Liver (tissue), 9 donors: Measurements from ENCODE around the gene RNF214. TPM values are rescaled to one million over a fixed set of nuclear protein-coding genes. Genes with fewer than 3 reads are reported as not detected.
A peak's percentile ranks its signal among the peaks of the same experiment; 100 is the strongest.

Source experiments
- DNase-seq: peaks from one replicate; pipeline ENCODE4 v3.0.0-alpha.2; 2017; ENCODE audit warnings: low spot score
- H3K27ac ChIP-seq, 2 donors: one replicate each; pipeline ENCODE4 v1.7.0; 2013; ENCODE audit warnings: inconsistent platforms in 2 of 2, low read length in 2 of 2, control low read depth in 1 of 2, low read depth in 1 of 2, mild to moderate bottlenecking in 1 of 2
- H3K27me3 ChIP-seq, 4 donors: one replicate each; pipeline versions ENCODE4 v1.6.1 to v1.7.0; 2013; ENCODE audit warnings: low read length in 3 of 4, inconsistent platforms in 1 of 4, mild to moderate bottlenecking in 1 of 4, moderate library complexity in 1 of 4; ENCODE audit not compliant: control insufficient read depth in 4 of 4, insufficient read depth in 4 of 4
- H3K36me3 ChIP-seq, 4 donors: one replicate each; pipeline versions ENCODE4 v1.6.1 to v1.7.0; 2013; ENCODE audit warnings: low read length in 3 of 4, mild to moderate bottlenecking in 3 of 4, low read depth in 1 of 4, moderate library complexity in 1 of 4; ENCODE audit not compliant: control insufficient read depth in 4 of 4, insufficient read depth in 3 of 4
- H3K4me1 ChIP-seq, 4 donors: one replicate each; pipeline versions ENCODE4 v1.6.1 to v1.7.0; 2013; ENCODE audit warnings: low read length in 3 of 4, mild to moderate bottlenecking in 3 of 4, moderate library complexity in 1 of 4; ENCODE audit not compliant: control insufficient read depth in 4 of 4, insufficient read depth in 4 of 4
- H3K4me3 ChIP-seq, 3 donors: one replicate each; pipeline versions ENCODE4 v1.6.1 to v1.7.0; 2013; ENCODE audit warnings: low read length in 3 of 3, control low read depth in 1 of 3, low read depth in 1 of 3, mild to moderate bottlenecking in 1 of 3
- H3K9ac ChIP-seq, 2 donors: one replicate each; pipeline ENCODE4 v1.7.0; 2013; ENCODE audit warnings: low read length in 2 of 2, mild to moderate bottlenecking in 2 of 2, moderate library complexity in 2 of 2, control low read depth in 1 of 2, low read depth in 1 of 2
- H3K9me3 ChIP-seq, 4 donors: one replicate each; pipeline versions ENCODE4 v1.6.1 to v1.7.0; 2013; ENCODE audit warnings: low read length in 3 of 4; ENCODE audit not compliant: control insufficient read depth in 4 of 4
- ATF3 ChIP-seq: IDR thresholded peaks from 2 replicates; pipeline ENCODE4 v1.6.1; 2016; ENCODE audit warnings: antibody characterized with exemption
- EGR1 ChIP-seq, 2 donors: IDR thresholded peaks; 2 replicates each; pipeline ENCODE4 v1.6.1; 2016 to 2018; ENCODE audit warnings: antibody characterized with exemption in 2 of 2, low read depth in 2 of 2
- FOXA2 ChIP-seq: IDR thresholded peaks from 2 replicates; pipeline ENCODE4 v1.6.1; 2016; ENCODE audit warnings: antibody characterized with exemption
- GABPA ChIP-seq, 2 donors: IDR thresholded peaks in 1 of 2; conservative IDR thresholded peaks in 1 of 2; 2 replicates each; pipeline ENCODE4 v1.6.1; 2016; ENCODE audit warnings: antibody characterized with exemption in 2 of 2, mild to moderate bottlenecking in 1 of 2, moderate library complexity in 1 of 2
- HNF4A ChIP-seq, 2 donors: conservative IDR thresholded peaks; 2 replicates each; pipeline ENCODE4 v1.6.1; 2016; ENCODE audit warnings: antibody characterized with exemption in 2 of 2, mild to moderate bottlenecking in 2 of 2
- HNF4G ChIP-seq: IDR thresholded peaks from 2 replicates; pipeline ENCODE4 v1.6.1; 2016; ENCODE audit warnings: antibody characterized with exemption
- NR2F2 ChIP-seq: IDR thresholded peaks from 2 replicates; pipeline ENCODE4 v1.6.1; 2016; ENCODE audit warnings: antibody characterized with exemption
- SP1 ChIP-seq: IDR thresholded peaks from 2 replicates; pipeline ENCODE4 v1.6.1; 2018; ENCODE audit warnings: antibody characterized with exemption, mild to moderate bottlenecking
- TAF1 ChIP-seq: conservative IDR thresholded peaks from 2 replicates; pipeline ENCODE4 v1.6.1; 2016; ENCODE audit warnings: antibody characterized with exemption, mild to moderate bottlenecking
- YY1 ChIP-seq: IDR thresholded peaks from 2 replicates; pipeline ENCODE4 v1.6.1; 2016; ENCODE audit warnings: antibody characterized with exemption, mild to moderate bottlenecking
- WGBS: extraction: QIAGEN DNeasy Blood & Tissue Kit; methylation state at CpG from one replicate; pipeline ENCODE4 v1.1.7; 2013; 5-methylcytosine and 5-hydroxymethylcytosine counted together
- polyA plus RNA-seq, 2 donors: library from polyadenylated mRNA; stranded (reverse) in 1 of 2; unstranded in 1 of 2; fragments of 200-250 nt in 1 of 2; fragments of >200 nt in 1 of 2; fragmentation: Nextera tagmentation in 1 of 2; extraction: Ambion mirVana in 1 of 2; gene quantifications; one replicate each; pipeline versions ENCODE4 v1.2.1 to v1.2.3, GENCODE V29; 2013 to 2015
- total RNA-seq, 2 donors: library from RNA; depleted of rRNA; stranded (reverse); fragments of >200 nt; gene quantifications; one replicate each; pipeline ENCODE4 v1.2.3, GENCODE V29; 2014
- TF ChIP-seq, protein P1 (sequence below): fragments of 150-350 bp; IDR thresholded peaks from 2 replicates; pipeline ENCODE4 v1.5.1; 2017; ENCODE audit warnings: improper control_type of control experiment, low read depth, low read length; ENCODE audit not compliant: missing input control
- donor health status: healthy.
- donor health status: healthy.
- donor health status: healthy.
- donor health status: healthy.
- donor health status: healthy.

RNF214 gene
- total and polyA plus RNA-seq, 4 donors = 4.6 to 6.2 (median 6.0) TPM

DNA sequence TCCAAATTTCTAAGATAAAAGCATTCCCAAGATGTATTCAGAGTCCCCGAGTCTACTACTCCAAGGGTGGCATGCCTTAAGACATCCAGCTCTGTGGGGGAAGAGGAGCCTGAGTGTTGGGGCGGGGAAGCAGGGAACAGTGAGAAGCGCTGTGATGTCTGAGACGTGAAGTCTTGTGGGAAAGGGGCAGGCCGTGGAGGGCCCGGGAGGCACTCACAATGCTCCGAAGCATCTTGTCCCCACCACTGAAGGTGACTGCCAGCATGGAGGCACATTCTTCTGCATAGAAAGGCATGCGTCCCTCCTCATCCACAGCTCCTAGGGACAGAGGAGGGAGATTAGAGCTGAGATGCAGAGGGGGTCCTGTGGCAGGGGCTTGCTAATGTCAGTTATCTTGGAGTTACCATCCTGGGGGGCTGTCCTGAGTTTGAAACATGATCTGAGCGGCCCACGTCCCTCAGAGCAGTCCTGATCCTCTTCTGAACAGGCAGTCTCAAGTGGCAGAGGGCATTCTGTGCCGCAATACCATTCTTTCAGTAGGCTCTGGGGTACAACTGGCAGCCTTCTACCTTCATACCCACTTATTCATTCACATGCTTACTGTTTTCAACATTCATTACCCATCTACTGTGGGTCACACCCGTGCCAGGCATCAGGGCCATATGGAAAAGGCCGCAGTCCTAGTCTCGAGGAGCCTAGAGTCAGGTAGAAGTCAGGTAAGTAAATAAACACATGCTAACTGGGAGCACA lies 9.3 kb upstream of the RNF214 start:
- DNase-seq = peak; percentile 37
- no peak overlapping the region for H3K9ac ChIP-seq
- H3K27me3 ChIP-seq = no peaks in the 10 kb centered on the region
- peaks cover 0 to 9% (median 0%) of the 10 kb centered on the region in 4 donors for H3K4me1 ChIP-seq
- WGBS = 94% methylated on average over 14 of the region's 14 CpGs
- no peak overlapping the region for H3K27ac ChIP-seq
- H3K4me3 ChIP-seq = no peak overlapping the region
- TF ChIP-seq YY1 = no peak
- TF ChIP-seq ATF3 = no peak
- TF ChIP-seq, protein P1, sequence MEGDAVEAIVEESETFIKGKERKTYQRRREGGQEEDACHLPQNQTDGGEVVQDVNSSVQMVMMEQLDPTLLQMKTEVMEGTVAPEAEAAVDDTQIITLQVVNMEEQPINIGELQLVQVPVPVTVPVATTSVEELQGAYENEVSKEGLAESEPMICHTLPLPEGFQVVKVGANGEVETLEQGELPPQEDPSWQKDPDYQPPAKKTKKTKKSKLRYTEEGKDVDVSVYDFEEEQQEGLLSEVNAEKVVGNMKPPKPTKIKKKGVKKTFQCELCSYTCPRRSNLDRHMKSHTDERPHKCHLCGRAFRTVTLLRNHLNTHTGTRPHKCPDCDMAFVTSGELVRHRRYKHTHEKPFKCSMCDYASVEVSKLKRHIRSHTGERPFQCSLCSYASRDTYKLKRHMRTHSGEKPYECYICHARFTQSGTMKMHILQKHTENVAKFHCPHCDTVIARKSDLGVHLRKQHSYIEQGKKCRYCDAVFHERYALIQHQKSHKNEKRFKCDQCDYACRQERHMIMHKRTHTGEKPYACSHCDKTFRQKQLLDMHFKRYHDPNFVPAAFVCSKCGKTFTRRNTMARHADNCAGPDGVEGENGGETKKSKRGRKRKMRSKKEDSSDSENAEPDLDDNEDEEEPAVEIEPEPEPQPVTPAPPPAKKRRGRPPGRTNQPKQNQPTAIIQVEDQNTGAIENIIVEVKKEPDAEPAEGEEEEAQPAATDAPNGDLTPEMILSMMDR = no peak
- TF ChIP-seq EGR1 (IDR thresholded peaks at IDR 0.05; ENCODE audit: low read depth in 2 of 2) = no peak
- H3K36me3 ChIP-seq = peaks cover 11 to 63% (median 44%) of the 10 kb centered on the region in 4 donors
- no peaks in the 10 kb centered on the region for H3K9me3 ChIP-seq

- Histone ChIP-seq H3K4me3 (no peak overlapping the region), H3K9me3 (no peaks in the 10 kb centered on the region), H3K27me3 (no peaks in the 10 kb centered on the region), H3K36me3 (peaks cover 13 to 61% (median 39%) of the 10 kb centered on the region in 4 donors), H3K4me1 (peaks cover 0 to 6% (median 0%) of the 10 kb centered on the region in 4 donors), H3K27ac (no peak overlapping the region), H3K9ac (no peak overlapping the region)
- 87% methylated on average over 17 of the region's 17 CpGs for WGBS
- TF ChIP-seq HNF4G (no peak), NR2F2 (no peak), SP1 (no peak), ATF3 (no peak), EGR1 (IDR thresholded peaks at IDR 0.05; ENCODE audit: low read depth in 2 of 2) (no peak), TAF1 (no peak), HNF4A (conservative IDR thresholded peaks at IDR 0.05) (no peak), GABPA (IDR thresholded peaks at IDR 0.05 in 1 of 2, conservative IDR thresholded peaks at IDR 0.05 in 1 of 2) (no peak), FOXA2 (no peak), YY1 (no peak)
- TF ChIP-seq, protein P1 = no peak
- peak; percentile 67 for DNase-seq
These were observed 8.5 kb upstream of the RNF214 start for GRCh38 chr11:117223741-117224689.
